CD4-positive, CD25-positive, alpha-beta regulatory T cell (primary cell): Measurements from ENCODE around the gene CPA5. TPM values are rescaled to one million over a fixed set of nuclear protein-coding genes. Genes with fewer than 3 reads are reported as not detected.

Source experiments
- ATAC-seq, 2 donors: fragments of 150-1000 bp; cut with Tn5 transposase; one replicate each; pipeline ENCODE4 v1.10.0; 2021; ENCODE audit warnings: low read depth in 2 of 2, moderate number of reproducible peaks in 2 of 2, moderate library complexity in 1 of 2
- DNase-seq, 3 donors: peaks; one replicate each; pipeline versions ENCODE4 v3.0.0 to v3.0.0-alpha.2; 2012 to 2022; ENCODE audit warnings: mixed read lengths in 1 of 3
- H3K27ac ChIP-seq: one replicate; pipeline ENCODE4 v1.7.0; 2013; ENCODE audit warnings: mild to moderate bottlenecking, low read length; ENCODE audit not compliant: insufficient read depth, poor library complexity, severe bottlenecking
- H3K27me3 ChIP-seq: one replicate; pipeline ENCODE4 v1.7.0; 2013; ENCODE audit warnings: low read length; ENCODE audit not compliant: control insufficient read depth, insufficient read depth
- H3K36me3 ChIP-seq: one replicate; pipeline ENCODE4 v1.7.0; 2013; ENCODE audit warnings: mild to moderate bottlenecking, low read length, moderate library complexity; ENCODE audit not compliant: control insufficient read depth, insufficient read depth
- H3K4me1 ChIP-seq: 2 replicates; pipeline ENCODE4 v1.7.0; 2013; ENCODE audit warnings: mild to moderate bottlenecking, low read length; ENCODE audit not compliant: insufficient read depth, control insufficient read depth, poor library complexity, severe bottlenecking
- H3K4me3 ChIP-seq: one replicate; pipeline ENCODE4 v1.7.0; 2013; ENCODE audit warnings: low read depth, mild to moderate bottlenecking, low read length, moderate library complexity
- H3K9me3 ChIP-seq, 2 experiments: 1 replicate in 1 of 2; 2 replicates in 1 of 2; pipeline ENCODE4 v1.7.0; 2013; ENCODE audit warnings: low read length in 2 of 2, mild to moderate bottlenecking in 1 of 2, moderate library complexity in 1 of 2; ENCODE audit not compliant: control insufficient read depth in 2 of 2
- H3K27ac Mint-ChIP-seq, 3 donors: one replicate each; pipeline ENCODE4 v1.8.0; 2020 to 2022; ENCODE audit warnings: mild to moderate bottlenecking in 3 of 3, mixed read lengths in 3 of 3, moderate library complexity in 2 of 3
- H3K27me3 Mint-ChIP-seq: one replicate; pipeline ENCODE4 v1.8.0; 2022; ENCODE audit warnings: mild to moderate bottlenecking, mixed read lengths
- H3K36me3 Mint-ChIP-seq: one replicate; pipeline ENCODE4 v1.8.0; 2020; ENCODE audit warnings: mixed read lengths
- H3K4me1 Mint-ChIP-seq, 4 donors: one replicate each; pipeline ENCODE4 v1.8.0; 2020 to 2022; ENCODE audit warnings: mixed read lengths in 4 of 4, mild to moderate bottlenecking in 1 of 4
- H3K4me3 Mint-ChIP-seq, 4 donors: one replicate each; pipeline ENCODE4 v1.8.0; 2020 to 2022; ENCODE audit warnings: mild to moderate bottlenecking in 4 of 4, mixed read lengths in 4 of 4, moderate library complexity in 3 of 4
- H3K9me3 Mint-ChIP-seq, 7 donors: one replicate each; pipeline ENCODE4 v1.8.0; 2020 to 2022; ENCODE audit warnings: mixed read lengths in 7 of 7, mild to moderate bottlenecking in 3 of 7, moderate library complexity in 2 of 7
- polyA plus RNA-seq, 4 donors: library from polyadenylated mRNA; unstranded; fragments of 300-500 nt; fragmentation: Illumina TruSeq; gene quantifications; one replicate each; pipeline ENCODE4 v1.2.3, GENCODE V29; 2021
- total RNA-seq: library from RNA; stranded (reverse); gene quantifications from one replicate; pipeline ENCODE4 v1.2.3, GENCODE V29; 2022

The CPA5 gene
- total and polyA plus RNA-seq, 5 donors from 2014 or later: 4.3 to 86.2 (median 59.1) TPM

DNA sequence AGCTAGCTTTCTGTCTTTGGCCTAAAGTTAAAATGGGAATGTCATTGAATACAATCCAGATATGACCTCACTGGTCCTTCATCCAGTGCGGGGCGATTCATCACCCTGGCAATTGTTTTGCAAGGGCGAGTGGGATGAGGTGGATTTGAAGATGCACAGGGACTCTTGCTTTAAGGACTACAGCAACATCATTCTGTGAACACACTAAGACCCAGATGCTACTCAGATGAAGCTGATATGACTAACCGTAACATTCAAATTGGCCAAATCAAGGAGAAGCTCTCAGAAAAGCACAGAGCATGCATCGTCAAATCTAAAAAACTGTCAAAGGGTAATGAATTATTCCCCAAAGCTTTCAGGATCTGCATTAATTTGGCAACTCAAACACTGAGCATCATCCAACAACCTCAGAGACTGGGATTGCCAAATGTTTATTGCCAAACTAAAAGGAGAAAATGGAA is 48.5 kb downstream of the CPA5 start:
- H3K4me3 Mint-ChIP-seq: no peak overlapping the region
- ATAC-seq: no peak
- no peaks in the 10 kb centered on the region for H3K9me3 ChIP-seq

DNA sequence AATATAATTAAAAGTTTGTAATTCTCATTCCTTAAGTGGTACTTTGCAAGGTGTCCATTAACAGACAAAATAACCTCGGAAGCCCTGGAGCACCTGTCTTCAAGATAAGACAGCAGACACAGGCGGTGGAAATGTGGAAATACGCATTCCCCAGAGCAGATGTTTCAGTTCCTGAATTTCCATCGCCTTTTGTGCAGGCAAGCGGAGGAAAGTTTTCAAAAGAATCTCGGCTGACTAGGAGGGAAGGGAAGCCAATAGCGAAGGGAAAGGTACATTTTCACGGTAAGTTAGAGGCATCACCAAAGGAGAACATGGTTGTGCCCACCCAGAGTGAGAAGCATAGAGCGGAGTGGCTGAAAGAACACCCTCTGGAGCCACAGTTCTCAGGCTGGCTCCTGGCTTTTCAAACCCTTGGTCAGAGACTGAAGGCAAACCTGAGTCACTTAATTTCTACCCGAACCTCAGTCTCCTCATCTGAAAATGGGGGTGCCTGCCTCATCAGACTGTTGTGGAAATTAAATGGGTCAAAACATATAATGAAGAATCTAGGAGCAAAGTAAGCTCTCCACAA is 49.3 kb downstream of the CPA5 start:
- Histone ChIP-seq H3K4me1 (peaks cover 12% of the 10 kb centered on the region), H3K9me3 (no peaks in the 10 kb centered on the region), H3K36me3 (no peaks in the 10 kb centered on the region), H3K27me3 (no peaks in the 10 kb centered on the region), H3K27ac (no peak overlapping the region), H3K4me3 (peak overlapping the region; percentile 68)
- no peaks in the 10 kb centered on the region for H3K9me3 Mint-ChIP-seq
- peak overlapping the region; percentile 12 to 80 (median 40) for H3K4me3 Mint-ChIP-seq
- H3K27me3 Mint-ChIP-seq: no peaks in the 10 kb centered on the region
- DNase-seq (no peak), ATAC-seq (no peak)
- H3K27ac Mint-ChIP-seq: peak overlapping the region; percentile 33 to 88 (median 69)
- H3K4me1 Mint-ChIP-seq: peaks cover 4 to 19% (median 18%) of the 10 kb centered on the region in 4 donors
- H3K36me3 Mint-ChIP-seq: peaks cover 6% of the 10 kb centered on the region

More for the DNA sequence above, 48.5 kb downstream of the CPA5 start:
- no peak overlapping the region for H3K4me3 ChIP-seq
- no peak for DNase-seq
- Mint-ChIP-seq H3K36me3 (no peaks in the 10 kb centered on the region), H3K9me3 (no peaks in the 10 kb centered on the region), H3K27ac (peak overlapping the region in 1 of 3 donors; percentile 69), H3K4me1 (peaks cover 4 to 19% (median 18%) of the 10 kb centered on the region in 4 donors), H3K27me3 (no peaks in the 10 kb centered on the region)
- H3K27ac ChIP-seq: no peak overlapping the region
- no peaks in the 10 kb centered on the region for H3K36me3 ChIP-seq
- H3K27me3 ChIP-seq: no peaks in the 10 kb centered on the region
- H3K4me1 ChIP-seq: peaks cover 12% of the 10 kb centered on the region

DNA sequence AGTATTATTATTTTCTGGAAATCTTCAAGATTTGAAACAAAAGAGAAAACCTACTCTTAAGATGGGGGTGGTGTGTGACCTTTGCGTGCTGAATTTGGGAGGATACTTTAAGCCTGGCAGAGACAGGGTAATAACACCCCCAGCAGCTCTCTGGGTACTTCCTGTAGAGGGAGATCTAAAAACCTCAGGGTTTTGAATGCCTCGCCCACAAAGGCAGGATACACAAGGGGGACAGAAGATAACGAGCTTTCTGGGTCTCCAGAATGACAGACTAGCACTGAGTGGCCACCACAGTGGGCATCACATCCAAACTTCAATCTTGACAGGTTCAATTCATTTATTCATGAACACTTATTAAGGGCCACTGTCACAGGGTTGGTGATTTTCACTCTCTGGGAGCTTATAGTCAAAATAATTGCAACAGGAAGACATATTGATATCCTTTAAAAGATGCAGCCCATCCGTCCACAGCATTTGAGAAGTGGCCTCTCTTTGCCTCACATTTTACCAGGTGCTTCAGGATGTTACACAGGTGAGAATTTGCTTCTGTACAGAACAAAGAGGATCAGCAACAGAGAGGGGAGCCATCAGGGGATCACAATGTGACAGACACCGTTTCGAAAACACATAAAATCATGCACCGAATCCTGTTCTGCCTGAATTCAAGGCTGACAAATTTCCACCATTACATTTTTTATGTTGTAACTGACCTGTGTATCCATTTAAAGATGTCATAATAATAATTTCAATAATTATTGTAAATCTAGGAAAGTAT is 50.0 kb downstream of the CPA5 start:
- Histone ChIP-seq H3K4me1 (peaks cover 12% of the 10 kb centered on the region), H3K36me3 (no peaks in the 10 kb centered on the region), H3K27ac (no peak overlapping the region), H3K27me3 (no peaks in the 10 kb centered on the region), H3K4me3 (peak overlapping the region; percentile 68), H3K9me3 (no peaks in the 10 kb centered on the region)
- Mint-ChIP-seq H3K27me3 (no peaks in the 10 kb centered on the region), H3K9me3 (no peaks in the 10 kb centered on the region), H3K36me3 (peaks cover 9% of the 10 kb centered on the region), H3K4me3 (peak overlapping the region in 3 of 4 donors; percentile 12 to 80 (median 60)), H3K4me1 (peaks cover 4 to 19% (median 18%) of the 10 kb centered on the region in 4 donors), H3K27ac (peak overlapping the region; percentile 69 to 88 (median 79))
- peak in 2 of 3 donors; percentile 39 to 89 for DNase-seq
- peak; percentile 94 to 96 for ATAC-seq

DNA sequence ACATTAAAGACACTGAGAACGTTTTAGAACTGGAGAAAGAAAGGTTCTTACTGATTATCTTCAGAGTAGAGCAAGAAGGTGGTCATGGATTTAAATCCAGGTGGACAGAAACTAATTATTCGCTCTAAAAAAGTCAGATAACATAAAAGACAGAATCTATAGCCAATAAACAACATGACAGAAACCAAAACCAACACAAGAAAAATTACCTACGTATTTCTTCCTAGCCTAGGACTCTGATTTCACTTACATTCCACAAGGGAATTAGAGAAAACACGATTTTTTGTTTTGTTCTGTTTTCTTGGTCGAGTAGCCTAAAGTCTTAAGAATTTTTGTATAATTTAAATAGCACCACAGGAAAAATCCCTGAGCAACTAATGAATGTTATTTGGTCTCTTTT is 50.8 kb downstream of the CPA5 start:
- Mint-ChIP-seq H3K9me3 (no peaks in the 10 kb centered on the region), H3K4me3 (no peak overlapping the region)

DNA sequence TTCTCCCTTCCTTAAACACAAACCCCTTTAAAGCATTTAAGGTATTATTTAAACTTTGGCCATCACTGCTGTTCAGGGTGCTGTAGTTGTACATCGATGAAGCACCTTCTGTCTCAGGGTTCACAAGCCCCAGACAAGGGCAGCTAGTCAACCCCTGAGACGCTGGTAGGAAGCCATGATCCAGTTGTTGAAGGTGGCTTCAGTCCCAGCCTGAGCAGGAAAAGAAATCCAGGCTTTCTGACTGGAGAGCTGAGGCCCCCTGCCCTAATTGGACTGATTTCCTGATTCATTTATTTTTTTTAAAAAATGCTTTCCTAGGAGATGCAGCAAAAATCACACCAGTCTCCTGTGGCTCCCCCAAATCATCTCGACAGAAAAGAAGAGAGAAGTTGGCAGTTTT is 51.5 kb downstream of the CPA5 start:
- DNase-seq: no peak
- H3K4me3 ChIP-seq: no peak overlapping the region
- Mint-ChIP-seq H3K9me3 (no peaks in the 10 kb centered on the region), H3K27me3 (no peaks in the 10 kb centered on the region), H3K4me3 (no peak overlapping the region), H3K36me3 (peaks cover 18% of the 10 kb centered on the region), H3K27ac (peak overlapping the region in 1 of 3 donors; percentile 69), H3K4me1 (peaks cover 4 to 19% (median 18%) of the 10 kb centered on the region in 4 donors)
- no peak for ATAC-seq
- H3K9me3 ChIP-seq: no peaks in the 10 kb centered on the region
- H3K27me3 ChIP-seq: no peaks in the 10 kb centered on the region
- no peak overlapping the region for H3K27ac ChIP-seq
- no peaks in the 10 kb centered on the region for H3K36me3 ChIP-seq
- H3K4me1 ChIP-seq: peaks cover 12% of the 10 kb centered on the region

More for the DNA sequence above, 50.8 kb downstream of the CPA5 start:
- Histone ChIP-seq H3K27ac (no peak overlapping the region), H3K4me1 (peaks cover 12% of the 10 kb centered on the region), H3K36me3 (no peaks in the 10 kb centered on the region), H3K4me3 (no peak overlapping the region), H3K9me3 (no peaks in the 10 kb centered on the region), H3K27me3 (no peaks in the 10 kb centered on the region)
- Mint-ChIP-seq H3K36me3 (peaks cover 16% of the 10 kb centered on the region), H3K4me1 (peaks cover 4 to 19% (median 18%) of the 10 kb centered on the region in 4 donors), H3K27me3 (no peaks in the 10 kb centered on the region), H3K27ac (peak overlapping the region in 1 of 3 donors; percentile 69)
- DNase-seq (no peak), ATAC-seq (no peak)

DNA sequence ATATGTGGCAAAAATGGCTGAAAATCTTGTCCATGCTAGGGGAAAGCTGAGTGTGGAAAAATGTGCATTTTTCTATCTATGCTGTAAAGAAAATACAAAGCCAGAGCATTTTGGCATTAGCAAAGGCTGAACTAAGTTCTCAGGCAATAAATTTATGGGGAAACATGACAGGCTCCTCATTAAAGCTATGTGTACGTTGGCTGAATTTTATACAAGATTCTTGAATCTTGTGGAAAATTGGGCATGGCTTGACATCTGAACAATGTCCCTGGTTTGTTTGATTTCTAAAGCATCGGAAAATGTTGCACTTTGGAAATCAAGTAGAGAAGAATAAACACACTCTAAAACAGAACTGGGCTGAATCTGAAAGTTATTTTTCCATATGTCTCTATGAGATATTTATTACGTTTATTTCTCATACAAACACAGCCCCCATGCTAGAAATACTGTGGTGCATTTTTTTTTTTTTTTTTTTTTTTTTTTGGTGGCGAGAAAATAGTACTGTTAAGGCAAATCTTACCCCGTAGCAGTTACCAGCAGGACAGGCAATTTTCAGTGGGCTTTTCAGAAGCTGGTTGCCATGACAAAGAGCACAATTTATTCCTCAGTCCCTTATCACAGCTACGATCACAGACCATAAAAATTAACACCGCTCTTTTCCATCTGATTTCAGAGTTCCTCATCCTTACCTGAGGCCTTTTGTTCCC is 52.6 kb downstream of the CPA5 start:
- Histone ChIP-seq H3K4me3 (no peak overlapping the region), H3K27ac (no peak overlapping the region), H3K27me3 (no peaks in the 10 kb centered on the region), H3K9me3 (no peaks in the 10 kb centered on the region), H3K36me3 (no peaks in the 10 kb centered on the region), H3K4me1 (peaks cover 12% of the 10 kb centered on the region)
- H3K4me3 Mint-ChIP-seq: no peak overlapping the region
- DNase-seq (no peak), ATAC-seq (no peak)
- peak overlapping the region in 1 of 3 donors; percentile 69 for H3K27ac Mint-ChIP-seq
- H3K36me3 Mint-ChIP-seq: peaks cover 21% of the 10 kb centered on the region
- peaks cover 4 to 19% (median 18%) of the 10 kb centered on the region in 4 donors for H3K4me1 Mint-ChIP-seq
- H3K27me3 Mint-ChIP-seq: no peaks in the 10 kb centered on the region
- H3K9me3 Mint-ChIP-seq: no peaks in the 10 kb centered on the region

DNA sequence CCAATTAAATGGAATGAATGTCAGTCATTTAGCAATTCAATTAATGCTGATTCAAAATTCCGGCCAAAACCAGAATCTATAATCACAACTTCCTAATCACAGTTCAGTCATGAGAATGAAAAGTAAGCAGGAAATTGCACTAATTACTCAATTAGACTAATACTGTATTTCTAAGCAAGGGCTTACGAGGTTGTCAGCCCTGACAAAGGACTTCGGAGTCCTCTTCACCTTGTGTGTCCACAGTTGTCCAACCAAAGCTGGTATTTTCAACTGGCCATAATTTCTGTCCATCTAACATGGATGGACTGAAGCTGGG is 53.1 kb downstream of the CPA5 start:
- Mint-ChIP-seq H3K4me1 (peaks cover 4 to 19% (median 18%) of the 10 kb centered on the region in 4 donors), H3K36me3 (peaks cover 27% of the 10 kb centered on the region), H3K4me3 (no peak overlapping the region), H3K9me3 (no peaks in the 10 kb centered on the region), H3K27me3 (no peaks in the 10 kb centered on the region), H3K27ac (no peak overlapping the region)
- H3K4me1 ChIP-seq: peaks cover 12% of the 10 kb centered on the region
- DNase-seq (no peak), ATAC-seq (no peak)
- H3K4me3 ChIP-seq: no peak overlapping the region
- H3K9me3 ChIP-seq: no peaks in the 10 kb centered on the region
- no peak overlapping the region for H3K27ac ChIP-seq
- H3K36me3 ChIP-seq: no peaks in the 10 kb centered on the region
- H3K27me3 ChIP-seq: no peaks in the 10 kb centered on the region
